Neuronal stem cell (in vitro differentiated cells): ENCODE results near the gene BSCL2.

Experiments used
- DNase-seq: peaks from one replicate; pipeline ENCODE4 v3.0.0-alpha.2; 2013; ENCODE audit warnings: low spot score
- H2AFZ ChIP-seq: one replicate; pipeline ENCODE4 v1.6.1; 2013; ENCODE audit warnings: mild to moderate bottlenecking, low read length, inconsistent platforms
- H2AK5ac ChIP-seq: 2 replicates; pipeline ENCODE4 v1.6.1; 2013; ENCODE audit warnings: low read depth, mild to moderate bottlenecking, inconsistent platforms, low read length, moderate library complexity, mixed read lengths
- H2BK120ac ChIP-seq: 2 replicates; pipeline ENCODE4 v1.6.1; 2013; ENCODE audit warnings: low read depth, mild to moderate bottlenecking, inconsistent platforms, low read length, moderate library complexity, mixed read lengths
- H2BK12ac ChIP-seq: one replicate; pipeline ENCODE4 v1.6.1; 2013; ENCODE audit warnings: low read length, inconsistent platforms
- H2BK15ac ChIP-seq: 2 replicates; pipeline ENCODE4 v1.6.1; 2013; ENCODE audit warnings: mild to moderate bottlenecking, low read length, inconsistent platforms, mixed read lengths
- H2BK5ac ChIP-seq: one replicate; pipeline ENCODE4 v1.6.1; 2013; ENCODE audit warnings: inconsistent platforms, mild to moderate bottlenecking, low read length, moderate library complexity
- H3K14ac ChIP-seq: one replicate; pipeline ENCODE4 v1.6.1; 2013; ENCODE audit warnings: low read length, inconsistent platforms
- H3K18ac ChIP-seq: 2 replicates; pipeline ENCODE4 v1.6.1; 2013; ENCODE audit warnings: low read length, inconsistent platforms
- H3K23ac ChIP-seq: 2 replicates; pipeline ENCODE4 v1.6.1; 2013; ENCODE audit warnings: low read depth, mild to moderate bottlenecking, mixed read lengths, low read length, inconsistent platforms; ENCODE audit not compliant: poor library complexity
- H3K27ac ChIP-seq: replicated peaks from 3 replicates; pipeline ENCODE4 v1.5.1; 2013; ENCODE audit warnings: low read length, inconsistent platforms
- H3K27me3 ChIP-seq, 3 experiments: 2 replicates each; pipeline ENCODE4 v1.6.1; 2013; ENCODE audit warnings: low read length in 3 of 3, mild to moderate bottlenecking in 2 of 3, inconsistent platforms in 1 of 3, low read depth in 1 of 3, mixed read lengths in 1 of 3, moderate library complexity in 1 of 3; ENCODE audit not compliant: control insufficient read depth in 3 of 3, insufficient read depth in 3 of 3
- H3K36me3 ChIP-seq, 2 donors: replicated peaks in 1 of 2; 2 replicates each; pipeline ENCODE4 v1.6.1; 2013; ENCODE audit warnings: low read length in 2 of 2; ENCODE audit not compliant: control insufficient read depth in 2 of 2, insufficient read depth in 2 of 2
- H3K4ac ChIP-seq: 2 replicates; pipeline ENCODE4 v1.6.1; 2013; ENCODE audit warnings: inconsistent platforms, mild to moderate bottlenecking, low read length, moderate library complexity
- H3K4me1 ChIP-seq, 2 donors: 1 replicate in 1 of 2; 2 replicates in 1 of 2; pipeline ENCODE4 v1.6.1; 2013; ENCODE audit warnings: low read length in 2 of 2, low read depth in 1 of 2; ENCODE audit not compliant: control insufficient read depth in 2 of 2, insufficient read depth in 1 of 2
- H3K4me2 ChIP-seq: one replicate; pipeline ENCODE4 v1.6.1; 2013; ENCODE audit warnings: mild to moderate bottlenecking, low read length, inconsistent platforms; ENCODE audit not compliant: insufficient read depth, poor library complexity, severe bottlenecking
- H3K4me3 ChIP-seq, 2 donors: 2 replicates each; pipeline ENCODE4 v1.5.1; 2013; ENCODE audit warnings: low read length in 2 of 2, mild to moderate bottlenecking in 2 of 2, inconsistent platforms in 1 of 2, moderate library complexity in 1 of 2
- H3K79me1 ChIP-seq: one replicate; pipeline ENCODE4 v1.6.1; 2013; ENCODE audit warnings: low read depth, mild to moderate bottlenecking, inconsistent platforms, low read length, moderate library complexity
- H3K9ac ChIP-seq: one replicate; pipeline ENCODE4 v1.6.1; 2013; ENCODE audit warnings: mild to moderate bottlenecking, low read depth, low read length, inconsistent platforms; ENCODE audit not compliant: poor library complexity
- H3K9me3 ChIP-seq, 2 donors: replicated peaks in 1 of 2; 2 replicates each; pipeline versions ENCODE3 to v1.6.1; 2013; ENCODE audit warnings: low read length in 2 of 2, mild to moderate bottlenecking in 2 of 2, inconsistent platforms in 1 of 2, low read depth in 1 of 2, mixed read lengths in 1 of 2, moderate library complexity in 1 of 2; ENCODE audit not compliant: control insufficient read depth in 2 of 2, insufficient read depth in 1 of 2
- H4K8ac ChIP-seq: one replicate; pipeline ENCODE4 v1.6.1; 2013; ENCODE audit warnings: low read depth, mild to moderate bottlenecking, inconsistent platforms, low read length, moderate library complexity
- H4K91ac ChIP-seq: one replicate; pipeline ENCODE4 v1.6.1; 2013; ENCODE audit warnings: low read length, low read depth, mild to moderate bottlenecking, inconsistent platforms; ENCODE audit not compliant: poor library complexity
- WGBS, 2 donors: extraction: QIAGEN DNeasy Blood & Tissue Kit; methylation state at CpG; one replicate each; pipeline ENCODE4 v1.1.7; 2013; ENCODE audit warnings: missing lambda C conversion rate in 2 of 2, mixed read lengths in 1 of 2; ENCODE audit not compliant: insufficient read length in 2 of 2, insufficient replicate concordance in 1 of 2; ENCODE audit errors: extremely low coverage in 2 of 2; 5-methylcytosine and 5-hydroxymethylcytosine counted together

The BSCL2 gene

GRCh38 chr11:62667460-62667859 is 39.8 kb downstream of the BSCL2 start:
- Histone ChIP-seq H3K9ac (no peak overlapping the region), H3K4ac (no peak overlapping the region), H2BK5ac (no peak overlapping the region), H3K27ac (no peak overlapping the region), H4K8ac (no peak overlapping the region), H3K18ac (no peak overlapping the region), H2AFZ (no peak overlapping the region), H3K4me2 (no peak overlapping the region), H3K4me3 (no peak overlapping the region), H2AK5ac (no peak overlapping the region), H2BK15ac (no peak overlapping the region), H2BK12ac (no peak overlapping the region), H3K79me1 (peaks cover 14% of the 10 kb centered on the region), H2BK120ac (no peak overlapping the region), H3K9me3 (no peaks in the 10 kb centered on the region), H3K36me3 (peaks cover 14 to 31% of the 10 kb centered on the region in 2 donors), H3K27me3 (no peaks in the 10 kb centered on the region), H3K14ac (no peak overlapping the region), H4K91ac (no peak overlapping the region), H3K4me1 (peaks cover 4 to 12% of the 10 kb centered on the region in 2 donors), H3K23ac (no peak overlapping the region)
- WGBS, 2 donors: no CpG with 5 or more reads among the region's 2 CpGs
- no peak for DNase-seq

GRCh38 chr11:62666259-62666926 is 40.8 kb downstream of the BSCL2 start:
- no peak overlapping the region for H3K4ac ChIP-seq

GRCh38 chr11:62665599-62666258 is 41.5 kb downstream of the BSCL2 start:
- Histone ChIP-seq H4K91ac (no peak overlapping the region), H3K27me3 (no peaks in the 10 kb centered on the region), H3K27ac (peak overlapping the region; percentile 41), H3K36me3 (peaks cover 16 to 46% of the 10 kb centered on the region in 2 donors), H3K18ac (peak overlapping the region; percentile 92), H2BK12ac (no peak overlapping the region), H2BK5ac (peak overlapping the region; percentile 44), H4K8ac (no peak overlapping the region), H3K4me1 (peaks cover 4 to 12% of the 10 kb centered on the region in 2 donors), H2AFZ (peak overlapping the region; percentile 95), H3K4me2 (peak overlapping the region; percentile 93), H2BK15ac (no peak overlapping the region), H3K9ac (peak overlapping the region; percentile 95), H3K9me3 (no peaks in the 10 kb centered on the region), H3K4me3 (peak overlapping the region; percentile 84 to 98), H3K14ac (peak overlapping the region; percentile 47), H2BK120ac (no peak overlapping the region), H3K4ac (no peak overlapping the region), H3K23ac (peak overlapping the region; percentile 96), H2AK5ac (peak overlapping the region; percentile 90), H3K79me1 (peaks cover 11% of the 10 kb centered on the region)
- DNase-seq: peak; percentile 43
- no CpG with 5 or more reads among the region's 39 CpGs for WGBS, 2 donors

More at GRCh38 chr11:62666259-62666926, 40.8 kb downstream of the BSCL2 start:
- no CpG with 5 or more reads among the region's 16 CpGs for WGBS, 2 donors
- DNase-seq: no peak
- Histone ChIP-seq H3K27me3 (no peaks in the 10 kb centered on the region), H3K27ac (no peak overlapping the region), H3K18ac (peak overlapping the region; percentile 13), H2BK12ac (no peak overlapping the region), H3K4me3 (peak overlapping the region; percentile 84 to 98), H3K14ac (no peak overlapping the region), H3K23ac (peak overlapping the region; percentile 59), H2BK15ac (no peak overlapping the region), H2BK120ac (no peak overlapping the region), H3K9ac (peak overlapping the region; percentile 95), H3K4me1 (peaks cover 4 to 12% of the 10 kb centered on the region in 2 donors), H2AK5ac (no peak overlapping the region), H4K8ac (no peak overlapping the region), H3K4me2 (peak overlapping the region; percentile 93), H3K36me3 (peaks cover 16 to 42% of the 10 kb centered on the region in 2 donors), H4K91ac (no peak overlapping the region), H2BK5ac (no peak overlapping the region), H3K79me1 (peaks cover 11% of the 10 kb centered on the region), H2AFZ (no peak overlapping the region), H3K9me3 (no peaks in the 10 kb centered on the region)

GRCh38 chr11:62665075-62665598 is 42.1 kb downstream of the BSCL2 start, which contains the start of the genes C11orf98 and CSKMT:
TSS of gene C11orf98 (minus strand) at chr11:62665210. CDS start at chr11:62665169, 41 bp downstream.
TSS of gene CSKMT (plus strand) at chr11:62665312. CDS start at chr11:62665880, 568 bp downstream.
- H3K4me3 ChIP-seq: peak within 1 kb of the TSS; percentile 93 to 98
- no peaks in the 10 kb centered on the region for H3K9me3 ChIP-seq
- H4K91ac ChIP-seq: no peak within 1 kb of the TSS
- H4K8ac ChIP-seq: no peak within 1 kb of the TSS
- H3K4me1 ChIP-seq: peaks cover 4 to 12% of the 10 kb centered on the region in 2 donors
- peak within 1 kb of the TSS; percentile 93 for H3K4me2 ChIP-seq
- H3K79me1 ChIP-seq: peaks cover 11% of the 10 kb centered on the region
- peak within 1 kb of the TSS; percentile 63 for H2BK5ac ChIP-seq
- H3K36me3 ChIP-seq: peaks cover 16 to 51% of the 10 kb centered on the region in 2 donors
- no peak within 1 kb of the TSS for H2BK15ac ChIP-seq
- H2AK5ac ChIP-seq: peak within 1 kb of the TSS; percentile 90
- no peak within 1 kb of the TSS for H2BK120ac ChIP-seq
- peak within 1 kb of the TSS; percentile 95 for H2AFZ ChIP-seq
- DNase-seq: peak; percentile 93
- peak within 1 kb of the TSS; percentile 95 for H3K9ac ChIP-seq
- H3K27me3 ChIP-seq: no peaks in the 10 kb centered on the region
- H3K14ac ChIP-seq: peak within 1 kb of the TSS; percentile 47
- H3K4ac ChIP-seq: no peak within 1 kb of the TSS
- H3K27ac ChIP-seq: peak within 1 kb of the TSS; percentile 94
- peak within 1 kb of the TSS; percentile 96 for H3K18ac ChIP-seq
- peak within 1 kb of the TSS; percentile 96 for H3K23ac ChIP-seq
- no peak within 1 kb of the TSS for H2BK12ac ChIP-seq
- no CpG with 5 or more reads among the region's 47 CpGs for WGBS, 2 donors
